Breast epithelium (tissue), 4 donors: ENCODE results near the gene ADGRV1. TPM values are rescaled to one million over a fixed set of nuclear protein-coding genes. Genes with fewer than 3 reads are reported as not detected.
"Not testable (repeated sequence)": the region's sequence is repeated elsewhere in the genome, so short reads cannot be mapped to it uniquely, and the experiment has no call there.

Experiments used
- DNase-seq, 2 donors: peaks; one replicate each; pipeline ENCODE4 v3.0.0-alpha.2; 2019; ENCODE audit warnings: low spot score in 2 of 2
- H3K27ac ChIP-seq, 2 donors: fragments of 200-600 bp; sonication (generic) in 1 of 2; one replicate each; pipeline ENCODE4 v1.5.1; 2016 to 2019; ENCODE audit warnings: mild to moderate bottlenecking in 1 of 2
- H3K27me3 ChIP-seq, 2 donors: fragments of 200-600 bp; sonication (generic) in 1 of 2; one replicate each; pipeline versions ENCODE4 v1.5.1 to v1.6.0; 2017 to 2019; ENCODE audit warnings: control low read depth in 1 of 2, mild to moderate bottlenecking in 1 of 2
- H3K36me3 ChIP-seq: fragments of 200-600 bp; one replicate; pipeline ENCODE4 v1.5.1; 2019
- H3K4me1 ChIP-seq, 2 donors: fragments of 200-600 bp; sonication (generic); one replicate each; pipeline ENCODE4 v1.5.1; 2016 to 2019; ENCODE audit warnings: control low read depth in 1 of 2
- H3K4me3 ChIP-seq, 3 donors: fragments of 200-600 bp; sonication (generic); 1 replicate in 2 of 3; 2 replicates in 1 of 3; pipeline ENCODE4 v1.5.1; 2016 to 2019; ENCODE audit warnings: mild to moderate bottlenecking in 3 of 3, moderate library complexity in 2 of 3
- H3K9me3 ChIP-seq, 2 donors: fragments of 200-600 bp; sonication (generic) in 1 of 2; one replicate each; pipeline ENCODE4 v1.5.1; 2016 to 2019; ENCODE audit warnings: control low read depth in 1 of 2
- POLR2A ChIP-seq: fragments of 450-650 bp; IDR thresholded peaks from one replicate; pipeline ENCODE4 v1.6.1; 2016; ENCODE audit warnings: antibody characterized with exemption, mild to moderate bottlenecking, moderate library complexity
- POLR2AphosphoS5 ChIP-seq, 3 donors: sonication (generic); formaldehyde crosslinking; IDR thresholded peaks; one replicate each; pipeline ENCODE4 v1.6.1; 2017; ENCODE audit warnings: antibody characterized with exemption in 3 of 3
- intact Hi-C: fragments of 100-400 bp; cut with DNase I; formaldehyde crosslinking; loops from one replicate; pipeline ENCODE4 v1.15.1; 2023; ENCODE audit warnings: low total_unique reads
- total RNA-seq, 3 donors: library from RNA; depleted of rRNA; stranded (reverse); fragments of >200 nt; gene quantifications; one replicate each; pipeline ENCODE4 v1.1.0, GENCODE V29; 2016
- TF ChIP-seq, protein P1 (sequence below), 3 donors: fragments of 450-650 bp; IDR thresholded peaks; one replicate each; pipeline ENCODE4 v1.5.1; 2016 to 2017; ENCODE audit warnings: antibody characterized with exemption in 3 of 3, mild to moderate bottlenecking in 3 of 3, moderate library complexity in 3 of 3

The ADGRV1 gene
- total RNA-seq, 3 donors from 2014 or later, result 0.32 to 85.2 (median 55.3) TPM

DNA sequence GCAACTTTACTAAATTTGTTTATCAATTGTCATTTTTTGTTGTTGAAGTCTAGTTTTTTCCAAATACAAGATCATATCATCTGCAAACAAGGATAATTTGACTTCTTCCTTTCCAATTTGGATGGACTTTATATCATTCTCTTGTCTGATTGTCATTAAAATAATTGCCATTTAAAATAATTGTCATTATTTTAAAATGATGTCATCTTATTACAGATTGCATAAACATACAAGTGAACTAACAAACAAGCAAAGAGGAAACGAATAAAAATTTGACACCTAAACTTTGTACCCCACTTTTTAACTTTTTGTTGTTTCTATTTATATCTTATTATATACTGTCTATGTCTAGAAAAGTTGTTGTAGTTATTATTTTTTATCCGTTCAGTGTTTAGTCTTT lies 275.2 kb downstream of the ADGRV1 start:
- no peak for TF ChIP-seq POLR2AphosphoS5 (IDR thresholded peaks at IDR 0.05)
- TF ChIP-seq, protein P1, sequence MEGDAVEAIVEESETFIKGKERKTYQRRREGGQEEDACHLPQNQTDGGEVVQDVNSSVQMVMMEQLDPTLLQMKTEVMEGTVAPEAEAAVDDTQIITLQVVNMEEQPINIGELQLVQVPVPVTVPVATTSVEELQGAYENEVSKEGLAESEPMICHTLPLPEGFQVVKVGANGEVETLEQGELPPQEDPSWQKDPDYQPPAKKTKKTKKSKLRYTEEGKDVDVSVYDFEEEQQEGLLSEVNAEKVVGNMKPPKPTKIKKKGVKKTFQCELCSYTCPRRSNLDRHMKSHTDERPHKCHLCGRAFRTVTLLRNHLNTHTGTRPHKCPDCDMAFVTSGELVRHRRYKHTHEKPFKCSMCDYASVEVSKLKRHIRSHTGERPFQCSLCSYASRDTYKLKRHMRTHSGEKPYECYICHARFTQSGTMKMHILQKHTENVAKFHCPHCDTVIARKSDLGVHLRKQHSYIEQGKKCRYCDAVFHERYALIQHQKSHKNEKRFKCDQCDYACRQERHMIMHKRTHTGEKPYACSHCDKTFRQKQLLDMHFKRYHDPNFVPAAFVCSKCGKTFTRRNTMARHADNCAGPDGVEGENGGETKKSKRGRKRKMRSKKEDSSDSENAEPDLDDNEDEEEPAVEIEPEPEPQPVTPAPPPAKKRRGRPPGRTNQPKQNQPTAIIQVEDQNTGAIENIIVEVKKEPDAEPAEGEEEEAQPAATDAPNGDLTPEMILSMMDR (IDR thresholded peaks at IDR 0.05), result no peak
- no peak for TF ChIP-seq POLR2A
- Histone ChIP-seq H3K27me3 (no peaks in the 10 kb centered on the region), H3K4me3 (no peak overlapping the region), H3K9me3 (no peaks in the 10 kb centered on the region), H3K4me1 (no peaks in the 10 kb centered on the region), H3K36me3 (no peaks in the 10 kb centered on the region), H3K27ac (no peak overlapping the region)
- intact Hi-C loops, result no loop called here
- DNase-seq, result no peak

DNA sequence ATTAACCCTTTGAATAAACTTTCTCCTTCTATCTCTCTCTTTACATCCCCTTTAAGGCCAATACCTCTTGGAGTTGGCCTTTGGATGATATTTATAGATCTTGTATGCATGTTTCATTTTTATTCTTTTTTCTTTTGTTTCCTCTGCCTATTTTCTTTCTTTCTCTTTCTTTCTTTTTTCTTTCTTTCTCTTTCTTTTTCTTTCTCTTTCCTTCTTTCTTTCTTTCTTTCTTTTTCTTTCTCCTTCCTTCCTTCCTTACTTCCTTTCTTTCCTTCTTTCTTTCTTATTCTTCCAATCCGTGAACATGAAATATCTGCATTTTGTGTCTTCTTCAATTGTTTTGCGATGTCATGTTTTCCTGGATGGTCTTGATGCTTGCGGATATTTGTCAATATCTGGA lies 276.1 kb downstream of the ADGRV1 start:
- Histone ChIP-seq H3K27me3 (no peaks in the 10 kb centered on the region), H3K36me3 (no peaks in the 10 kb centered on the region), H3K27ac (no peak overlapping the region), H3K4me1 (no peaks in the 10 kb centered on the region), H3K4me3 (no peak overlapping the region), H3K9me3 (no peaks in the 10 kb centered on the region)
- TF ChIP-seq, protein P1 (IDR thresholded peaks at IDR 0.05), result no peak
- TF ChIP-seq POLR2AphosphoS5 (IDR thresholded peaks at IDR 0.05) (no peak), POLR2A (no peak)
- no peak for DNase-seq
- intact Hi-C loops, result no loop called here

DNA sequence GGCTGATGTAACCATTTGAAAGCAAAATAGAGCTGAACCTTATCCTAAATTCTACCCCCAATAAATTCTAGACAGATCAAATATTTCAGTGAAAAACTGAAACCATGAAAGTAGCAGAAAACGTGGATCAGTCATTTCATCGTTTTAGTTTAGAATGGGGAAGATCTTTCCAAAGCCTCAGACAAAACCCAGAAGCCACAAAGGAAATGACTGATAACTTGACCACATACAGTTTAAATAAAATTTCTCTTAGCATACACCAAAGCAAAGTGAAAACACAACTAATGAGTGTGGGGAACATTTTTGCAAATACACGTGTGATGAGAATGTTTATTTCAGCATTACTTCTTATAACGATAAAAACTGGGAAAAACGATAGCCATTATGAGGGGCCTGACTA lies 284.8 kb downstream of the ADGRV1 start:
- TF ChIP-seq POLR2A (no peak), POLR2AphosphoS5 (IDR thresholded peaks at IDR 0.05) (no peak)
- TF ChIP-seq, protein P1 (IDR thresholded peaks at IDR 0.05), result no peak
- H3K4me3 ChIP-seq, result no peak overlapping the region
- intact Hi-C loops, result no loop called here
- no peak for DNase-seq
- H3K9me3 ChIP-seq, result no peaks in the 10 kb centered on the region
- H3K27ac ChIP-seq, result no peak overlapping the region
- H3K36me3 ChIP-seq, result no peaks in the 10 kb centered on the region
- H3K27me3 ChIP-seq, result no peaks in the 10 kb centered on the region
- no peaks in the 10 kb centered on the region for H3K4me1 ChIP-seq

DNA sequence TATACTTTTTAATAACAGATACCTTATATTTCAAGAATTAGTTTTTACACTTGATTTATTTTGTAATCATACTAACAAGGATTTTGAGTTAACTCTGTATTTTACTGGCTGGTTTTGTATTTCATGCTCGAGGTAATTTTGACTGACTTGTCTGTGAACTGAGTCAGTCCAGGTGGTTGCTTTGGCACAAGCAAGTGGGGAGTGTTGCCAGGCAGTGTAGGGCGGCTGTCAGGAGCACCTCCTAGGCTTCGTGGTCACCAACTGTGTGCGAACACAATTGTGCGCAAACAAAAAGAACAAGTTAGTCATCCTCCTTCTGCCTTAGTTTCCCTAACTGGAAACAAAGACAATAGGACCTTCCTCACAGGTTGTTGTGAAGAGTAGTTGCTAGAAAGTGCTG lies 286.3 kb downstream of the ADGRV1 start:
- intact Hi-C loops, result no loop called here
- Histone ChIP-seq H3K9me3 (no peaks in the 10 kb centered on the region), H3K36me3 (no peaks in the 10 kb centered on the region), H3K27ac (no peak overlapping the region), H3K4me1 (no peaks in the 10 kb centered on the region), H3K4me3 (no peak overlapping the region), H3K27me3 (no peaks in the 10 kb centered on the region)
- no peak for DNase-seq
- TF ChIP-seq POLR2A (no peak), POLR2AphosphoS5 (IDR thresholded peaks at IDR 0.05) (no peak)
- TF ChIP-seq, protein P1 (IDR thresholded peaks at IDR 0.05), result no peak

DNA sequence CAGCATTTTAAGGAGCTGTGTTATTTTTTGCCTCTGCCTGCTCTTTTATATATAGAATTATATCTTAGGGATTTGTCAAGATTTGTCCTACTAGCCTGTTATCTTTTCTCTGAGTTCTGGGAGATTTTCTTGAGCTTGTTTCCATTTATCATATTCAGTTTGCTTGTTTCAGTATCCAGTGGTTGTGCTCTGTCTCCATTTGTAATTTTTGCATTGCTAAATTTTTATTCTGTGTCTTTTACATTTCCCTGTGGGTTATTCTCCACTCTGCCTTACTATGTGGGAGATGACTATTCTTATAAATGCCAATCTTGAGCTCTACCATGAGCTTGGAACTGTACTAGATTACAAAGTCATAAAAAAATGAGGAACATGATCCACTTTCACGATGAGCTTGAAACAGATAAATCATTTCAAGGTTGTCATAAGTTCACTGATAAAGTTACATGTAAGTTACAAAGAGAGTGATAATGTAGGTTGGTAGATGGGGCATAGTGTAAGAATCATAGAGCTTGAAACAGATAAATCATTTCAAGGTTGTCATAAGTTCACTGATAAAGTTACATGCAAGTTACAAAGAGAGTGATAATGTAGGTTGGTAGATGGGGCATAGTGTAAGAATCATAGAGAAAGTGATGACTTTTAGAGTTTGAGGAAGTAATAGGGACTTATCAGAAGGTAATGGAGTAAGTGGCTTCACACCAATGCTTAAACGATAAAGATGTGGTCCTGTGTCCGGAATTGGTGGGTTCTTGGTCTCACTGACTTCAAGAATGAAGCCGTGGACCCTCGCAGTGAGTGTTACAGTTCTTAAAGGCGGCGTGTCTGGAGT lies 287.3 kb downstream of the ADGRV1 start:
- H3K36me3 ChIP-seq, result no peaks in the 10 kb centered on the region
- H3K4me3 ChIP-seq, result no peak overlapping the region
- no peaks in the 10 kb centered on the region for H3K27me3 ChIP-seq
- no peaks in the 10 kb centered on the region for H3K4me1 ChIP-seq
- TF ChIP-seq POLR2AphosphoS5 (IDR thresholded peaks at IDR 0.05), result no peak
- TF ChIP-seq, protein P1 (IDR thresholded peaks at IDR 0.05), result no peak
- no peaks in the 10 kb centered on the region for H3K9me3 ChIP-seq
- H3K27ac ChIP-seq, result no peak overlapping the region
- DNase-seq, result no peak
- intact Hi-C loops, result no loop called here

DNA sequence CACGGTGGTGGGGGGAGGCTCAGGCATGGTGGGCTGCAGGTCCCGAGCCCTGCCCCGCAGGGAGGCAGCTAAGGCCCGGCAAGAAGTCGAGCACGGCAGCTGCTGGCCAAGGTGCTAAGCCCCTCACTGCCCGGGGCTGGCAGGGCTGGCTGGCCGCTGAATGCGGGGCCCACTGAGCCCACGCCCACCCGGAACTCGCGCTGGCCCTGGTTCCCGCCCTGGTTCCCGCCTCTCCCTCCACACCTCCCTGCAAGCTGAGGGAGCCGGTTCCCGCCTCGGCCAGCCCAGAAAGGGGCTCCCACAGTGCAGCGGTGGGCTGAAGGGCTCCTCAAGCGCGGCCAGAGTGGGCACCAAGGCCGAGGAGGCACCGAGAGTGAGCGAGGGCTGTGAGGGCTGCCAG lies 289.0 kb downstream of the ADGRV1 start:
- H3K27me3 ChIP-seq, H3K9me3 ChIP-seq, H3K27ac ChIP-seq, H3K36me3 ChIP-seq, intact Hi-C loops, H3K4me1 ChIP-seq, H3K4me3 ChIP-seq, DNase-seq: not testable (repeated sequence)
